RCC 7860 (cell line): ENCODE data around the gene FAM193B.

Experiments used
- DNase-seq: peaks from one replicate; pipeline ENCODE4 v3.0.0-alpha.2; 2015; ENCODE audit warnings: low spot score
- FAIRE-seq: peaks from 2 replicates; lab custom pipeline; 2012; peaks lifted over from hg19 to GRCh38; lab: Jason Lieb, UNC

Gene FAM193B

GRCh38 chr5:177554474-177555111, at the start of gene FAM193B:
FAM193B (minus strand) TSS chr5:177554563; CDS start chr5:177554458, 105 bp downstream.
- peak; percentile 82 for DNase-seq

GRCh38 chr5:177604116-177604521, 49.8 kb upstream of the FAM193B start:
- FAIRE-seq, result no peak
- DNase-seq, result no peak

More at GRCh38 chr5:177554474-177555111, at the start of gene FAM193B:
- no peak for FAIRE-seq

GRCh38 chr5:177603631-177604030, 49.3 kb upstream of the FAM193B start:
- FAIRE-seq (no peak), DNase-seq (no peak)

GRCh38 chr5:177602458-177602830, 48.1 kb upstream of the FAM193B start:
- FAIRE-seq, result no peak
- DNase-seq, result no peak

GRCh38 chr5:177601577-177602457, 47.5 kb upstream of the FAM193B start:
- no peak for DNase-seq
- FAIRE-seq, result no peak

GRCh38 chr5:177601126-177601525, 46.8 kb upstream of the FAM193B start:
- no peak for FAIRE-seq
- DNase-seq, result no peak

GRCh38 chr5:177600508-177601018, 46.2 kb upstream of the FAM193B start:
- DNase-seq, result no peak
- FAIRE-seq, result no peak

GRCh38 chr5:177599731-177600507, 45.6 kb upstream of the FAM193B start, which contains the start of gene B4GALT7:
B4GALT7 (plus strand) TSS chr5:177600132; CDS start chr5:177600211, 79 bp downstream.
- DNase-seq, result peak; percentile 51
- no peak for FAIRE-seq

GRCh38 chr5:177598477-177598876, 44.1 kb upstream of the FAM193B start:
- FAIRE-seq (no peak), DNase-seq (no peak)

GRCh38 chr5:177596775-177597238, 42.4 kb upstream of the FAM193B start:
- FAIRE-seq, result no peak
- DNase-seq, result no peak

GRCh38 chr5:177595991-177596774, 41.8 kb upstream of the FAM193B start:
- FAIRE-seq, result no peak
- no peak for DNase-seq

GRCh38 chr5:177595026-177595585, 40.7 kb upstream of the FAM193B start:
- DNase-seq (no peak), FAIRE-seq (no peak)

- DNase-seq, result no peak
- no peak for FAIRE-seq
These were observed 39.7 kb upstream of the FAM193B start for GRCh38 chr5:177594071-177594470.

- FAIRE-seq, result no peak
- no peak for DNase-seq
These were observed 39.1 kb upstream of the FAM193B start for GRCh38 chr5:177593511-177593910.

- FAIRE-seq, result no peak
- no peak for DNase-seq
These were observed 38.5 kb upstream of the FAM193B start for GRCh38 chr5:177592905-177593304.

GRCh38 chr5:177592010-177592834, 37.9 kb upstream of the FAM193B start, which contains the start of gene TMED9:
TMED9 (plus strand) TSS chr5:177592203; CDS start chr5:177592215, 12 bp downstream.
- no peak for FAIRE-seq
- peak; percentile 67 for DNase-seq

- DNase-seq (no peak), FAIRE-seq (no peak)
These were observed 37.3 kb upstream of the FAM193B start for GRCh38 chr5:177591690-177592009.

- DNase-seq, result no peak
- no peak for FAIRE-seq
These were observed 36.0 kb upstream of the FAM193B start for GRCh38 chr5:177590406-177590805.

- no peak for DNase-seq
- FAIRE-seq, result no peak
These were observed 34.1 kb upstream of the FAM193B start for GRCh38 chr5:177588413-177588909.
